Liver (tissue), 9 donors: ENCODE measurements around the gene RAB7A. TPM values are rescaled to one million over a fixed set of nuclear protein-coding genes. Genes with fewer than 3 reads are reported as not detected.

Experiments used
- DNase-seq: peaks from one replicate; pipeline ENCODE4 v3.0.0-alpha.2; 2017; ENCODE audit warnings: low spot score
- H3K27ac ChIP-seq, 2 donors: one replicate each; pipeline ENCODE4 v1.7.0; 2013; ENCODE audit warnings: inconsistent platforms in 2 of 2, low read length in 2 of 2, control low read depth in 1 of 2, low read depth in 1 of 2, mild to moderate bottlenecking in 1 of 2
- H3K27me3 ChIP-seq, 4 donors: one replicate each; pipeline versions ENCODE4 v1.6.1 to v1.7.0; 2013; ENCODE audit warnings: low read length in 3 of 4, inconsistent platforms in 1 of 4, mild to moderate bottlenecking in 1 of 4, moderate library complexity in 1 of 4; ENCODE audit not compliant: control insufficient read depth in 4 of 4, insufficient read depth in 4 of 4
- H3K36me3 ChIP-seq, 4 donors: one replicate each; pipeline versions ENCODE4 v1.6.1 to v1.7.0; 2013; ENCODE audit warnings: low read length in 3 of 4, mild to moderate bottlenecking in 3 of 4, low read depth in 1 of 4, moderate library complexity in 1 of 4; ENCODE audit not compliant: control insufficient read depth in 4 of 4, insufficient read depth in 3 of 4
- H3K4me1 ChIP-seq, 4 donors: one replicate each; pipeline versions ENCODE4 v1.6.1 to v1.7.0; 2013; ENCODE audit warnings: low read length in 3 of 4, mild to moderate bottlenecking in 3 of 4, moderate library complexity in 1 of 4; ENCODE audit not compliant: control insufficient read depth in 4 of 4, insufficient read depth in 4 of 4
- H3K4me3 ChIP-seq, 3 donors: one replicate each; pipeline versions ENCODE4 v1.6.1 to v1.7.0; 2013; ENCODE audit warnings: low read length in 3 of 3, control low read depth in 1 of 3, low read depth in 1 of 3, mild to moderate bottlenecking in 1 of 3
- H3K9ac ChIP-seq, 2 donors: one replicate each; pipeline ENCODE4 v1.7.0; 2013; ENCODE audit warnings: low read length in 2 of 2, mild to moderate bottlenecking in 2 of 2, moderate library complexity in 2 of 2, control low read depth in 1 of 2, low read depth in 1 of 2
- H3K9me3 ChIP-seq, 4 donors: one replicate each; pipeline versions ENCODE4 v1.6.1 to v1.7.0; 2013; ENCODE audit warnings: low read length in 3 of 4; ENCODE audit not compliant: control insufficient read depth in 4 of 4
- FOXA2 ChIP-seq: IDR thresholded peaks from 2 replicates; pipeline ENCODE4 v1.6.1; 2016; ENCODE audit warnings: antibody characterized with exemption
- GABPA ChIP-seq, 2 donors: IDR thresholded peaks in 1 of 2; conservative IDR thresholded peaks in 1 of 2; 2 replicates each; pipeline ENCODE4 v1.6.1; 2016; ENCODE audit warnings: antibody characterized with exemption in 2 of 2, mild to moderate bottlenecking in 1 of 2, moderate library complexity in 1 of 2
- HNF4A ChIP-seq, 2 donors: conservative IDR thresholded peaks; 2 replicates each; pipeline ENCODE4 v1.6.1; 2016; ENCODE audit warnings: antibody characterized with exemption in 2 of 2, mild to moderate bottlenecking in 2 of 2
- HNF4G ChIP-seq: IDR thresholded peaks from 2 replicates; pipeline ENCODE4 v1.6.1; 2016; ENCODE audit warnings: antibody characterized with exemption
- JUND ChIP-seq, 2 donors: IDR thresholded peaks; 2 replicates each; pipeline ENCODE4 v1.6.1; 2016; ENCODE audit warnings: antibody characterized with exemption in 2 of 2
- NR2F2 ChIP-seq: IDR thresholded peaks from 2 replicates; pipeline ENCODE4 v1.6.1; 2016; ENCODE audit warnings: antibody characterized with exemption
- RAD21 ChIP-seq, 2 donors: IDR thresholded peaks; 2 replicates each; pipeline ENCODE4 v1.6.1; 2016; ENCODE audit warnings: antibody characterized with exemption in 2 of 2, mild to moderate bottlenecking in 2 of 2
- RXRA ChIP-seq, 2 donors: IDR thresholded peaks; 2 replicates each; pipeline ENCODE4 v1.6.1; 2017 to 2018; ENCODE audit warnings: antibody characterized with exemption in 2 of 2, mild to moderate bottlenecking in 1 of 2
- SP1 ChIP-seq: IDR thresholded peaks from 2 replicates; pipeline ENCODE4 v1.6.1; 2018; ENCODE audit warnings: antibody characterized with exemption, mild to moderate bottlenecking
- TAF1 ChIP-seq: conservative IDR thresholded peaks from 2 replicates; pipeline ENCODE4 v1.6.1; 2016; ENCODE audit warnings: antibody characterized with exemption, mild to moderate bottlenecking
- WGBS: extraction: QIAGEN DNeasy Blood & Tissue Kit; methylation state at CpG from one replicate; pipeline ENCODE4 v1.1.7; 2013; 5-methylcytosine and 5-hydroxymethylcytosine counted together
- polyA plus RNA-seq, 2 donors: library from polyadenylated mRNA; stranded (reverse) in 1 of 2; unstranded in 1 of 2; fragments of 200-250 nt in 1 of 2; fragments of >200 nt in 1 of 2; fragmentation: Nextera tagmentation in 1 of 2; extraction: Ambion mirVana in 1 of 2; gene quantifications; one replicate each; pipeline versions ENCODE4 v1.2.1 to v1.2.3, GENCODE V29; 2013 to 2015
- total RNA-seq, 2 donors: library from RNA; depleted of rRNA; stranded (reverse); fragments of >200 nt; gene quantifications; one replicate each; pipeline ENCODE4 v1.2.3, GENCODE V29; 2014
- TF ChIP-seq, protein P1 (sequence below): IDR thresholded peaks from 2 replicates; pipeline ENCODE4 v1.6.1; 2016; ENCODE audit warnings: antibody characterized with exemption
- TF ChIP-seq, protein P2 (sequence below): IDR thresholded peaks from 2 replicates; pipeline ENCODE4 v1.6.1; 2016; ENCODE audit warnings: antibody characterized with exemption, mild to moderate bottlenecking
- TF ChIP-seq, protein P3 (sequence below): IDR thresholded peaks from 2 replicates; pipeline ENCODE4 v1.6.1; 2016; ENCODE audit warnings: antibody characterized with exemption
- TF ChIP-seq, protein P4 (sequence below): fragments of 150-350 bp; IDR thresholded peaks from 2 replicates; pipeline ENCODE4 v1.5.1; 2017; ENCODE audit warnings: improper control_type of control experiment, low read depth, low read length; ENCODE audit not compliant: missing input control
- donor health status: healthy.
- donor health status: healthy.
- donor health status: healthy.
- donor health status: healthy.
- donor health status: healthy.

Gene RAB7A
- total and polyA plus RNA-seq, 4 donors: 34.6 to 90.6 (median 63.4) TPM

DNA sequence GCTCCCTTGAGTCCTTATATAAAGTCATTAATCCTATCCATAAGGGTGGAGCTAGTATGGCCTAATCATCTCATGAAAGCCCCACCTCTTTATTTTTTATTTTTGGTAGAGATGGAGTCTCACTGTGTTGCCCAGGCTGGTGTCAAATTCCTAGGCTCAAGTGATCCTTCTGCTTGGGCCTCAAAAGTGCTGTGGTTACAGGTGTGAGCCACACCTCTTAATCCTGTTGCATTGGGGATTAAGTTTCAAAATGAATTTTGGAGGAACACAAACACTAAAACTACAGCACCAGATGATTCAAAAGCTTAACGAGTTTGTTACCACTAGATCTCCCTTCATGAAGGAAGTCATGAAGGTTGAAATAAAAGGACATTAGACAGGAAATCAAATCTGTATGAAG lies 27.7 kb downstream of the RAB7A start:
- Histone ChIP-seq H3K9ac (no peak overlapping the region), H3K9me3 (no peaks in the 10 kb centered on the region), H3K27me3 (no peaks in the 10 kb centered on the region), H3K4me1 (peaks cover 0 to 4% (median 3%) of the 10 kb centered on the region in 4 donors), H3K4me3 (no peak overlapping the region), H3K27ac (no peak overlapping the region), H3K36me3 (no peaks in the 10 kb centered on the region)
- WGBS: 83% methylated on average over 1 of the region's 1 CpG
- DNase-seq: no peak
- TF ChIP-seq FOXA2 (no peak), HNF4G (no peak), RXRA (IDR thresholded peaks at IDR 0.05) (no peak), TAF1 (no peak), GABPA (IDR thresholded peaks at IDR 0.05 in 1 of 2, conservative IDR thresholded peaks at IDR 0.05 in 1 of 2) (no peak), JUND (IDR thresholded peaks at IDR 0.05) (no peak), NR2F2 (no peak)
- TF ChIP-seq, protein P1, sequence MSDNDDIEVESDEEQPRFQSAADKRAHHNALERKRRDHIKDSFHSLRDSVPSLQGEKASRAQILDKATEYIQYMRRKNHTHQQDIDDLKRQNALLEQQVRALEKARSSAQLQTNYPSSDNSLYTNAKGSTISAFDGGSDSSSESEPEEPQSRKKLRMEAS: no peak
- TF ChIP-seq, protein P2, sequence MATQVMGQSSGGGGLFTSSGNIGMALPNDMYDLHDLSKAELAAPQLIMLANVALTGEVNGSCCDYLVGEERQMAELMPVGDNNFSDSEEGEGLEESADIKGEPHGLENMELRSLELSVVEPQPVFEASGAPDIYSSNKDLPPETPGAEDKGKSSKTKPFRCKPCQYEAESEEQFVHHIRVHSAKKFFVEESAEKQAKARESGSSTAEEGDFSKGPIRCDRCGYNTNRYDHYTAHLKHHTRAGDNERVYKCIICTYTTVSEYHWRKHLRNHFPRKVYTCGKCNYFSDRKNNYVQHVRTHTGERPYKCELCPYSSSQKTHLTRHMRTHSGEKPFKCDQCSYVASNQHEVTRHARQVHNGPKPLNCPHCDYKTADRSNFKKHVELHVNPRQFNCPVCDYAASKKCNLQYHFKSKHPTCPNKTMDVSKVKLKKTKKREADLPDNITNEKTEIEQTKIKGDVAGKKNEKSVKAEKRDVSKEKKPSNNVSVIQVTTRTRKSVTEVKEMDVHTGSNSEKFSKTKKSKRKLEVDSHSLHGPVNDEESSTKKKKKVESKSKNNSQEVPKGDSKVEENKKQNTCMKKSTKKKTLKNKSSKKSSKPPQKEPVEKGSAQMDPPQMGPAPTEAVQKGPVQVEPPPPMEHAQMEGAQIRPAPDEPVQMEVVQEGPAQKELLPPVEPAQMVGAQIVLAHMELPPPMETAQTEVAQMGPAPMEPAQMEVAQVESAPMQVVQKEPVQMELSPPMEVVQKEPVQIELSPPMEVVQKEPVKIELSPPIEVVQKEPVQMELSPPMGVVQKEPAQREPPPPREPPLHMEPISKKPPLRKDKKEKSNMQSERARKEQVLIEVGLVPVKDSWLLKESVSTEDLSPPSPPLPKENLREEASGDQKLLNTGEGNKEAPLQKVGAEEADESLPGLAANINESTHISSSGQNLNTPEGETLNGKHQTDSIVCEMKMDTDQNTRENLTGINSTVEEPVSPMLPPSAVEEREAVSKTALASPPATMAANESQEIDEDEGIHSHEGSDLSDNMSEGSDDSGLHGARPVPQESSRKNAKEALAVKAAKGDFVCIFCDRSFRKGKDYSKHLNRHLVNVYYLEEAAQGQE: no peak
- TF ChIP-seq, protein P3, sequence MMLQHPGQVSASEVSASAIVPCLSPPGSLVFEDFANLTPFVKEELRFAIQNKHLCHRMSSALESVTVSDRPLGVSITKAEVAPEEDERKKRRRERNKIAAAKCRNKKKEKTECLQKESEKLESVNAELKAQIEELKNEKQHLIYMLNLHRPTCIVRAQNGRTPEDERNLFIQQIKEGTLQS: no peak

DNA sequence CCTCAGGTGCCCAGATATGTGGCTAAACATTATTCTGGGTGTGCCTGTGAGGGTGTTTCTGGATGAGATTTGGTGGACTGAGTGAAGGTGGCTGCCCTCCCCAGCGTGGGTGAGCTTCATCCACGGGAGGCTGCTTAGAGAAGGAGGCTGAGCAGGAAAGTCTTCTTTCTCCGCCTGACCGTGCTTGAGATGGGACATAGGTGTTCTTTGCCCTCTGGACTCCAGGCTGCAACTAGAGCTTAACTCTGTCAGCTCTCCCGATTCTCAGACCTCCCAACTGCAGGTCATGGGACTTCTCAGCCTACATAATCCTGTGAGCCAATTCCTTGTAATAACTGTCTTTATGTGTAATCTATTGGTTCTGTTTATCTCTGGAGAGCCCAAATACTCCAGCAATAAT lies 34.1 kb downstream of the RAB7A start:
- no peaks in the 10 kb centered on the region for H3K36me3 ChIP-seq
- 80% methylated on average over 5 of the region's 5 CpGs for WGBS
- DNase-seq: no peak
- H3K4me3 ChIP-seq: no peak overlapping the region
- no peaks in the 10 kb centered on the region for H3K27me3 ChIP-seq
- peaks cover 2 to 13% (median 5%) of the 10 kb centered on the region in 4 donors for H3K4me1 ChIP-seq
- no peak overlapping the region for H3K9ac ChIP-seq
- H3K9me3 ChIP-seq: no peaks in the 10 kb centered on the region
- no peak overlapping the region for H3K27ac ChIP-seq
- no peak for TF ChIP-seq JUND (IDR thresholded peaks at IDR 0.05)
- no peak for TF ChIP-seq RAD21 (IDR thresholded peaks at IDR 0.05)
- no peak for TF ChIP-seq HNF4A (conservative IDR thresholded peaks at IDR 0.05)
- no peak for TF ChIP-seq TAF1
- TF ChIP-seq, protein P2: no peak
- TF ChIP-seq, protein P4, sequence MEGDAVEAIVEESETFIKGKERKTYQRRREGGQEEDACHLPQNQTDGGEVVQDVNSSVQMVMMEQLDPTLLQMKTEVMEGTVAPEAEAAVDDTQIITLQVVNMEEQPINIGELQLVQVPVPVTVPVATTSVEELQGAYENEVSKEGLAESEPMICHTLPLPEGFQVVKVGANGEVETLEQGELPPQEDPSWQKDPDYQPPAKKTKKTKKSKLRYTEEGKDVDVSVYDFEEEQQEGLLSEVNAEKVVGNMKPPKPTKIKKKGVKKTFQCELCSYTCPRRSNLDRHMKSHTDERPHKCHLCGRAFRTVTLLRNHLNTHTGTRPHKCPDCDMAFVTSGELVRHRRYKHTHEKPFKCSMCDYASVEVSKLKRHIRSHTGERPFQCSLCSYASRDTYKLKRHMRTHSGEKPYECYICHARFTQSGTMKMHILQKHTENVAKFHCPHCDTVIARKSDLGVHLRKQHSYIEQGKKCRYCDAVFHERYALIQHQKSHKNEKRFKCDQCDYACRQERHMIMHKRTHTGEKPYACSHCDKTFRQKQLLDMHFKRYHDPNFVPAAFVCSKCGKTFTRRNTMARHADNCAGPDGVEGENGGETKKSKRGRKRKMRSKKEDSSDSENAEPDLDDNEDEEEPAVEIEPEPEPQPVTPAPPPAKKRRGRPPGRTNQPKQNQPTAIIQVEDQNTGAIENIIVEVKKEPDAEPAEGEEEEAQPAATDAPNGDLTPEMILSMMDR: no peak
- TF ChIP-seq RXRA (IDR thresholded peaks at IDR 0.05): no peak
- TF ChIP-seq NR2F2: no peak
- no peak for TF ChIP-seq HNF4G
- no peak for TF ChIP-seq SP1
